Measurements from ENCODE around the gene NCR1.
"Not testable (repeated sequence)": the region's sequence is repeated elsewhere in the genome, so short reads cannot be mapped to it uniquely, and the experiment has no call there.

NCR1 gene

GRCh38 chr19:54907899-54908298 lies 2.0 kb downstream of the NCR1 start:
- not testable (repeated sequence) for DNase-seq (ENCODE audit: low read depth in 2 of 2)

- no peak for DNase-seq (ENCODE audit: low read depth in 2 of 2)
Observed at GRCh38 chr19:54916822-54917221, 10.9 kb downstream of the NCR1 start.

- no peak for DNase-seq (ENCODE audit: low read depth in 2 of 2)
Observed at GRCh38 chr19:54918499-54918898, 12.6 kb downstream of the NCR1 start.

GRCh38 chr19:54919646-54920563 lies 14.0 kb downstream of the NCR1 start:
- not testable (repeated sequence) for DNase-seq (ENCODE audit: low read depth in 2 of 2)

- DNase-seq (ENCODE audit: low read depth in 2 of 2) = no peak
Observed at GRCh38 chr19:54921082-54921481, 15.1 kb downstream of the NCR1 start.

GRCh38 chr19:54923276-54923675 lies 17.3 kb downstream of the NCR1 start:
- DNase-seq (ENCODE audit: low read depth in 2 of 2) = no peak

- DNase-seq (ENCODE audit: low read depth in 2 of 2) = no peak
Observed at GRCh38 chr19:54928299-54928698, 22.4 kb downstream of the NCR1 start.

GRCh38 chr19:54937926-54938325 lies 32.0 kb downstream of the NCR1 start:
- no peak for DNase-seq (ENCODE audit: low read depth in 2 of 2)

- DNase-seq (ENCODE audit: low read depth in 2 of 2) = no peak
Observed at GRCh38 chr19:54938906-54939305, 33.0 kb downstream of the NCR1 start.

- not testable (repeated sequence) for DNase-seq (ENCODE audit: low read depth in 2 of 2)
Observed at GRCh38 chr19:54939538-54939937, 33.6 kb downstream of the NCR1 start.

- not testable (repeated sequence) for DNase-seq (ENCODE audit: low read depth in 2 of 2)
Observed at GRCh38 chr19:54943772-54944361, 37.9 kb downstream of the NCR1 start.

GRCh38 chr19:54947381-54947780 lies 41.4 kb downstream of the NCR1 start, which contains the start of gene NLRP7:
TSS of gene NLRP7 (minus strand) at chr19:54947530.
- no peak for DNase-seq (ENCODE audit: low read depth in 2 of 2)

GRCh38 chr19:54949412-54949811 lies 43.5 kb downstream of the NCR1 start:
- DNase-seq (ENCODE audit: low read depth in 2 of 2) = no peak

GRCh38 chr19:54950580-54950979 lies 44.6 kb downstream of the NCR1 start:
- DNase-seq (ENCODE audit: low read depth in 2 of 2) = not testable (repeated sequence)

- no peak for DNase-seq (ENCODE audit: low read depth in 2 of 2)
Observed at GRCh38 chr19:54952591-54953344, 46.8 kb downstream of the NCR1 start.

- DNase-seq (ENCODE audit: low read depth in 2 of 2) = not testable (repeated sequence)
Observed at GRCh38 chr19:54953345-54953713, 47.4 kb downstream of the NCR1 start.

GRCh38 chr19:54955376-54955775 lies 49.4 kb downstream of the NCR1 start:
- no peak for DNase-seq (ENCODE audit: low read depth in 2 of 2)

GRCh38 chr19:54959840-54960239 lies 53.9 kb downstream of the NCR1 start:
- no peak for DNase-seq (ENCODE audit: low read depth in 2 of 2)
